ENCODE measurements around the gene EPSTI1. TPM values are rescaled to one million over a fixed set of nuclear protein-coding genes. Genes with fewer than 3 reads are reported as not detected.

The EPSTI1 gene
- total RNA-seq, 1 experiment from 2014 or later: 0.69 TPM

- no peak for TF ChIP-seq SIN3A (IDR thresholded peaks at IDR 0.05; ENCODE audit: borderline replicate concordance, insufficient read depth, low read depth, low read length)
- no peak for TF ChIP-seq REST (IDR thresholded peaks at IDR 0.05; ENCODE audit: insufficient read depth in 1 of 2, low read depth in 2 of 2, low read length in 1 of 2)
- no peak for TF ChIP-seq CTCF (IDR thresholded peaks at IDR 0.05)
- TF ChIP-seq TCF7L2 (IDR thresholded peaks at IDR 0.05; ENCODE audit: low read depth, low read length): no peak
- TF ChIP-seq POLR2AphosphoS5 (IDR thresholded peaks at IDR 0.05; ENCODE audit: low read depth, low read length): no peak
- no TSS peak for BruUV-seq (replicated peaks)
- POLR2A ChIA-PET: interaction anchor here (0.6 kb wide), 1 partner anchor 596 kb away, joined by 5 read pairs; no protein-coding TSS in a partner anchor
Observed at GRCh38 chr13:42867232-42867631, 124.8 kb downstream of the EPSTI1 start.

GRCh38 chr13:42865768-42866102 lies 126.3 kb downstream of the EPSTI1 start:
- in situ Hi-C loops (cut with HindIII; ENCODE audit: low pct_unique_long_range_greater_than_20kb, low sequenced_read_pairs) (no loop called here), intact Hi-C loops (cut with micrococcal nuclease; ENCODE audit: unreplicated experiment) (no loop called here)
- no peaks in the 10 kb centered on the region for H3K4me1 ChIP-seq (ENCODE audit: control insufficient read depth, insufficient read depth, low read length)
- ChIA-PET CTCF (no interaction called here), POLR2A (no interaction called here)
- TF ChIP-seq REST (IDR thresholded peaks at IDR 0.05; ENCODE audit: insufficient read depth in 1 of 2, low read depth in 2 of 2, low read length in 1 of 2): no peak
- no peak overlapping the region for H3K4me3 ChIP-seq (ENCODE audit: low read depth in 2 of 2, low read length in 2 of 2)
- ATAC-seq (no peak), DNase-seq (ENCODE audit: low read depth, low spot score) (no peak)
- H3K9me3 ChIP-seq (ENCODE audit: control insufficient read depth, insufficient read depth, low read depth, low read length): no peaks in the 10 kb centered on the region
- no peak overlapping the region for H3K27ac ChIP-seq (ENCODE audit: low read length)
- no peaks in the 10 kb centered on the region for H3K36me3 ChIP-seq (ENCODE audit: control insufficient read depth, insufficient read depth, low read length)
- peaks cover 4% of the 10 kb centered on the region; the same call in 1 of the 2 replicates for H3K27me3 ChIP-seq (ENCODE audit: control insufficient read depth, insufficient read depth, low read length)
- no TSS peak for BruUV-seq (replicated peaks)

More at GRCh38 chr13:42867232-42867631, 124.8 kb downstream of the EPSTI1 start:
- Histone ChIP-seq H3K27ac (ENCODE audit: low read length) (no peak overlapping the region), H3K27me3 (ENCODE audit: control insufficient read depth, insufficient read depth, low read length) (peaks cover 4% of the 10 kb centered on the region; the same call in 1 of the 2 replicates), H3K4me3 (ENCODE audit: low read depth in 2 of 2, low read length in 2 of 2) (no peak overlapping the region), H3K4me1 (ENCODE audit: control insufficient read depth, insufficient read depth, low read length) (no peaks in the 10 kb centered on the region), H3K9me3 (ENCODE audit: control insufficient read depth, insufficient read depth, low read depth, low read length) (no peaks in the 10 kb centered on the region), H3K36me3 (ENCODE audit: control insufficient read depth, insufficient read depth, low read length) (no peaks in the 10 kb centered on the region)
- CTCF ChIA-PET: no interaction called here
- ATAC-seq (no peak), DNase-seq (ENCODE audit: low read depth, low spot score) (no peak)
- in situ Hi-C loops (cut with HindIII; ENCODE audit: low pct_unique_long_range_greater_than_20kb, low sequenced_read_pairs) (no loop called here), intact Hi-C loops (cut with micrococcal nuclease; ENCODE audit: unreplicated experiment) (no loop called here)
